H1 (cell line): Measurements from ENCODE around the gene PPM1L. TPM values are rescaled to one million over a fixed set of nuclear protein-coding genes. Genes with fewer than 3 reads are reported as not detected.

Source experiments
- BACH1 ChIP-seq: IDR thresholded peaks from 2 replicates; pipeline ENCODE4 v1.6.1; 2012; ENCODE audit warnings: low read length, improper control_type of control experiment
- HDAC2 ChIP-seq, 2 experiments: fragments of 300-600 bp in 1 of 2; sonication (generic) in 1 of 2; IDR thresholded peaks; 2 replicates each; pipeline ENCODE4 v1.6.1; 2011 to 2012; ENCODE audit warnings: low read depth in 2 of 2, low read length in 2 of 2, mild to moderate bottlenecking in 2 of 2, moderate library complexity in 2 of 2, borderline replicate concordance in 1 of 2, inconsistent platforms in 1 of 2
- RAD21 ChIP-seq, 2 experiments: IDR thresholded peaks in 1 of 2; conservative IDR thresholded peaks in 1 of 2; 2 replicates each; pipeline ENCODE4 v1.6.1; 2011; ENCODE audit warnings: low read depth in 2 of 2, low read length in 2 of 2, improper control_type of control experiment in 1 of 2, inconsistent platforms in 1 of 2, mild to moderate bottlenecking in 1 of 2, moderate library complexity in 1 of 2
- TCF12 ChIP-seq: IDR thresholded peaks from 2 replicates; pipeline ENCODE4 v1.6.1; 2011; ENCODE audit warnings: low read depth, mild to moderate bottlenecking, low read length
- USF2 ChIP-seq: IDR thresholded peaks from 2 replicates; pipeline ENCODE4 v1.6.1; 2011; ENCODE audit warnings: low read length, improper control_type of control experiment
- polyA plus RNA-seq, 7 experiments: library from polyadenylated mRNA; depleted of rRNA in 3 of 7; stranded (reverse) in 5 of 7; unstranded in 2 of 7; fragments of >200 nt in 5 of 7; fragments of 200-250 nt in 2 of 7; gene quantifications; 1 replicate in 5 of 7; 2 replicates in 1 of 7; 4 replicates in 1 of 7; pipeline versions ENCODE4 v1.2.1 to v1.2.3, GENCODE V29; 2011 to 2013; ENCODE audit warnings: missing spikeins in 2 of 7, mixed read lengths in 2 of 7
- total RNA-seq: library from RNA; stranded (reverse); fragmentation: NEBNext Ultra II Directional; extraction: Animal tissue kit (Norgen Biotek cat#: 25700); gene quantifications from 2 replicates; pipeline ENCODE4 v1.2.1, GENCODE V29; 2021

The PPM1L gene
- total and polyA plus RNA-seq, 2 of the 8 experiments (the other 6 are each of a cell fraction or from before 2014, with no cell fraction given) = 2.8 to 18.1 TPM

DNA sequence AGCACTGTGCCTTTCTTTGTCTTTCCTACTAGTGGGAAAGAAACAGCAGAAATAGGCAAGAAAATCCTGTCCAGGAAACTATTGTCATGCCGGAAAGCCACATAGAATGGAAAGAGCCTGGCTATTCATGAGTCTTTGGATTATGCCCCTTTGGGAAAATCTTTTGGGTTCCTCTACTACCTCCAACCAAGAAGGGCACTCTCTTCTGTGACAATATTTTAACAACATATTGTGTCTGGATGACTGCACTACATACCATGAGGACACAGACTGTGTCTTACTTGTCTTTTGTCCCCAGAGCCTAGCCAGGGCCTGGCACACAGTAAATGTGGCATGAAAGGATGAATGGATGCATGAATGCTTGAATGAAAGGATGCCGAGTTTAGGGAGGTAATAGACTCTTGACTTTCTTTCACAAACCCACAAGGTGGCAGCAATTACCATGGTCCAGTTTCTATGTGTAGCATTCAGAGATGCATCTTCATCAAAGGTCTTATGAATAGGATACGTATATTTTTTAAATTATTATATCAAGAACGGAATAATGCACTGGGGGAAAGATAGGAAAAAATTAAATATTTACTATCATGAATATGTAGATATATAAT lies 48.7 kb upstream of the PPM1L start (continued):
- TF ChIP-seq USF2 (no peak), TCF12 (no peak), BACH1 (no peak), RAD21 (IDR thresholded peaks at IDR 0.05 in 1 of 2, conservative IDR thresholded peaks at IDR 0.05 in 1 of 2; ENCODE audit: low read depth in 2 of 2, low read length in 2 of 2) (peak; percentile 85 to 87), HDAC2 (IDR thresholded peaks at IDR 0.05; ENCODE audit: borderline replicate concordance in 1 of 2, low read depth in 2 of 2, low read length in 2 of 2) (no peak)
